Mucosa of stomach (tissue), 1 donor: ENCODE measurements around the gene SNCB.

ENCODE experiments used
- H3K27me3 ChIP-seq: one replicate; pipeline ENCODE4 v1.7.0; 2013; ENCODE audit warnings: mild to moderate bottlenecking, low read length; ENCODE audit not compliant: control insufficient read depth, insufficient read depth
- H3K36me3 ChIP-seq: one replicate; pipeline ENCODE4 v1.7.0; 2013; ENCODE audit warnings: low read length; ENCODE audit not compliant: control insufficient read depth, insufficient read depth
- H3K4me1 ChIP-seq: one replicate; pipeline ENCODE4 v1.7.0; 2013; ENCODE audit warnings: mild to moderate bottlenecking, low read length; ENCODE audit not compliant: control insufficient read depth, insufficient read depth
- H3K4me3 ChIP-seq: one replicate; pipeline ENCODE4 v1.7.0; 2013; ENCODE audit warnings: low read length
- H3K9ac ChIP-seq: one replicate; pipeline ENCODE4 v1.7.0; 2013; ENCODE audit warnings: mild to moderate bottlenecking, low read length, moderate library complexity
- H3K9me3 ChIP-seq: one replicate; pipeline ENCODE4 v1.7.0; 2013; ENCODE audit warnings: mild to moderate bottlenecking, low read length, moderate library complexity; ENCODE audit not compliant: control insufficient read depth
- donor health status: Pancreatic carcinoma.

Gene SNCB

GRCh38 chr5:176625512-176625911 is 4.8 kb downstream of the SNCB start:
- H3K36me3 ChIP-seq = no peaks in the 10 kb centered on the region
- no peaks in the 10 kb centered on the region for H3K9me3 ChIP-seq
- H3K9ac ChIP-seq = no peak overlapping the region
- peaks cover 82% of the 10 kb centered on the region for H3K27me3 ChIP-seq
- H3K4me1 ChIP-seq = peaks cover 14% of the 10 kb centered on the region
- no peak overlapping the region for H3K4me3 ChIP-seq

GRCh38 chr5:176624938-176625337 is 5.4 kb downstream of the SNCB start:
- Histone ChIP-seq H3K9ac (no peak overlapping the region), H3K4me3 (no peak overlapping the region), H3K27me3 (peaks cover 82% of the 10 kb centered on the region), H3K4me1 (peaks cover 13% of the 10 kb centered on the region), H3K36me3 (no peaks in the 10 kb centered on the region), H3K9me3 (no peaks in the 10 kb centered on the region)

- Histone ChIP-seq H3K9me3 (no peaks in the 10 kb centered on the region), H3K27me3 (peaks cover 82% of the 10 kb centered on the region), H3K4me3 (no peak overlapping the region), H3K9ac (no peak overlapping the region), H3K36me3 (no peaks in the 10 kb centered on the region), H3K4me1 (peaks cover 15% of the 10 kb centered on the region)
Observed at GRCh38 chr5:176624142-176624541, 6.2 kb downstream of the SNCB start.

- no peaks in the 10 kb centered on the region for H3K9me3 ChIP-seq
- H3K4me3 ChIP-seq = no peak overlapping the region
- no peak overlapping the region for H3K9ac ChIP-seq
- H3K36me3 ChIP-seq = no peaks in the 10 kb centered on the region
- peaks cover 10% of the 10 kb centered on the region for H3K4me1 ChIP-seq
- peaks cover 78% of the 10 kb centered on the region for H3K27me3 ChIP-seq
Observed at GRCh38 chr5:176621661-176622079, 8.7 kb downstream of the SNCB start.

GRCh38 chr5:176620333-176620981 is 9.9 kb downstream of the SNCB start:
- H3K36me3 ChIP-seq = no peaks in the 10 kb centered on the region
- no peak overlapping the region for H3K9ac ChIP-seq
- H3K9me3 ChIP-seq = no peaks in the 10 kb centered on the region
- no peak overlapping the region for H3K4me3 ChIP-seq
- peaks cover 72% of the 10 kb centered on the region for H3K27me3 ChIP-seq
- H3K4me1 ChIP-seq = peaks cover 4% of the 10 kb centered on the region

GRCh38 chr5:176619569-176620332 is 10.6 kb downstream of the SNCB start:
- peaks cover 4% of the 10 kb centered on the region for H3K4me1 ChIP-seq
- H3K4me3 ChIP-seq = no peak overlapping the region
- H3K9ac ChIP-seq = no peak overlapping the region
- peaks cover 67% of the 10 kb centered on the region for H3K27me3 ChIP-seq
- no peaks in the 10 kb centered on the region for H3K9me3 ChIP-seq
- H3K36me3 ChIP-seq = no peaks in the 10 kb centered on the region

- H3K4me3 ChIP-seq = no peak overlapping the region
- H3K9ac ChIP-seq = no peak overlapping the region
- H3K36me3 ChIP-seq = no peaks in the 10 kb centered on the region
- peaks cover 4% of the 10 kb centered on the region for H3K4me1 ChIP-seq
- H3K9me3 ChIP-seq = no peaks in the 10 kb centered on the region
- H3K27me3 ChIP-seq = peaks cover 65% of the 10 kb centered on the region
Observed at GRCh38 chr5:176619203-176619568, 11.1 kb downstream of the SNCB start.

- peaks cover 4% of the 10 kb centered on the region for H3K4me1 ChIP-seq
- no peaks in the 10 kb centered on the region for H3K36me3 ChIP-seq
- H3K9me3 ChIP-seq = no peaks in the 10 kb centered on the region
- no peak overlapping the region for H3K9ac ChIP-seq
- peaks cover 62% of the 10 kb centered on the region for H3K27me3 ChIP-seq
- no peak overlapping the region for H3K4me3 ChIP-seq
Observed at GRCh38 chr5:176618783-176619182, 11.6 kb downstream of the SNCB start.

- H3K27me3 ChIP-seq = peaks cover 67% of the 10 kb centered on the region
Observed at GRCh38 chr5:176616511-176616910, 13.8 kb downstream of the SNCB start.

GRCh38 chr5:176614805-176615478 is 15.4 kb downstream of the SNCB start:
- Histone ChIP-seq H3K9ac (no peak overlapping the region), H3K27me3 (peaks cover 57% of the 10 kb centered on the region), H3K9me3 (no peaks in the 10 kb centered on the region), H3K4me3 (no peak overlapping the region), H3K36me3 (no peaks in the 10 kb centered on the region), H3K4me1 (peaks cover 6% of the 10 kb centered on the region)

More at GRCh38 chr5:176616511-176616910, 13.8 kb downstream of the SNCB start:
- H3K36me3 ChIP-seq = no peaks in the 10 kb centered on the region
- no peaks in the 10 kb centered on the region for H3K9me3 ChIP-seq
- no peak overlapping the region for H3K4me3 ChIP-seq
- peaks cover 6% of the 10 kb centered on the region for H3K4me1 ChIP-seq
- no peak overlapping the region for H3K9ac ChIP-seq

- H3K36me3 ChIP-seq = no peaks in the 10 kb centered on the region
- H3K4me3 ChIP-seq = no peak overlapping the region
- peaks cover 3% of the 10 kb centered on the region for H3K4me1 ChIP-seq
- no peak overlapping the region for H3K9ac ChIP-seq
- H3K27me3 ChIP-seq = peaks cover 47% of the 10 kb centered on the region
- H3K9me3 ChIP-seq = no peaks in the 10 kb centered on the region
Observed at GRCh38 chr5:176612855-176613254, 17.5 kb downstream of the SNCB start.

- Histone ChIP-seq H3K36me3 (no peaks in the 10 kb centered on the region), H3K27me3 (peaks cover 43% of the 10 kb centered on the region), H3K9me3 (no peaks in the 10 kb centered on the region), H3K4me1 (peaks cover 3% of the 10 kb centered on the region), H3K9ac (no peak overlapping the region), H3K4me3 (no peak overlapping the region)
Observed at GRCh38 chr5:176612008-176612407, 18.3 kb downstream of the SNCB start.
